Embryonic facial prominence (tissue), 1 donor: ENCODE measurements around the gene SRPK3.
"Not testable (repeated sequence)": the region's sequence is repeated elsewhere in the genome, so short reads cannot be mapped to it uniquely, and the experiment has no call there.

ENCODE experiments used
- DNase-seq: peaks from one replicate; pipeline ENCODE4 v3.0.0-alpha.2; 2016; ENCODE audit errors: extremely low spot score

SRPK3 gene

GRCh38 chrX:153746359-153746758 lies 34.5 kb upstream of the SRPK3 start:
- no peak for DNase-seq

GRCh38 chrX:153746991-153747390 lies 33.9 kb upstream of the SRPK3 start:
- DNase-seq: not testable (repeated sequence)

- DNase-seq: not testable (repeated sequence)
Measured at GRCh38 chrX:153749017-153749416, 31.8 kb upstream of the SRPK3 start.

- no peak for DNase-seq
Measured at GRCh38 chrX:153750127-153750774, 30.6 kb upstream of the SRPK3 start.

GRCh38 chrX:153755136-153755535 lies 25.7 kb upstream of the SRPK3 start:
- DNase-seq: no peak

GRCh38 chrX:153761863-153762262 lies 19.0 kb upstream of the SRPK3 start:
- no peak for DNase-seq

GRCh38 chrX:153762626-153763173 lies 18.1 kb upstream of the SRPK3 start:
- DNase-seq: no peak

GRCh38 chrX:153763298-153763932 lies 17.4 kb upstream of the SRPK3 start:
- no peak for DNase-seq

- DNase-seq: peak; percentile 9
Measured at GRCh38 chrX:153763989-153764755, 16.7 kb upstream of the SRPK3 start, which contains the start of gene PLXNB3. Gene PLXNB3 (plus strand): TSS chrX:153764249. CDS start chrX:153765536, 1,287 bp downstream.

GRCh38 chrX:153764786-153765137 lies 16.1 kb upstream of the SRPK3 start:
- DNase-seq: no peak

- no peak for DNase-seq
Measured at GRCh38 chrX:153765138-153766079, 15.4 kb upstream of the SRPK3 start.

GRCh38 chrX:153766098-153766817 lies 14.6 kb upstream of the SRPK3 start:
- DNase-seq: peak; percentile 6

GRCh38 chrX:153766871-153767673 lies 13.8 kb upstream of the SRPK3 start:
- DNase-seq: no peak

- DNase-seq: no peak
Measured at GRCh38 chrX:153767674-153768055, 13.2 kb upstream of the SRPK3 start.

GRCh38 chrX:153768311-153769157 lies 12.3 kb upstream of the SRPK3 start:
- no peak for DNase-seq

- no peak for DNase-seq
Measured at GRCh38 chrX:153769158-153769864, 11.5 kb upstream of the SRPK3 start.

- DNase-seq: no peak
Measured at GRCh38 chrX:153769865-153770600, 10.8 kb upstream of the SRPK3 start.
